GM21576 (cell line): ENCODE measurements around the gene MLN.

Experiments used
- ATAC-seq: cut with Tn5 transposase; IDR thresholded peaks from one replicate; pipeline ENCODE4 v1.9.1; 2021; ENCODE audit warnings: mild to moderate bottlenecking, moderate library complexity; ENCODE audit not compliant: unreplicated experiment

The MLN gene

GRCh38 chr6:33772902-33773472, 30.8 kb downstream of the MLN start:
- no peak for ATAC-seq

GRCh38 chr6:33772082-33772830, 31.5 kb downstream of the MLN start:
- ATAC-seq, result no peak

GRCh38 chr6:33771146-33772081, 32.4 kb downstream of the MLN start:
- no peak for ATAC-seq

- no peak for ATAC-seq
These were observed 33.0 kb downstream of the MLN start for GRCh38 chr6:33770833-33771145.

- ATAC-seq, result no peak
These were observed 33.5 kb downstream of the MLN start for GRCh38 chr6:33770124-33770832.

- no peak for ATAC-seq
These were observed 34.5 kb downstream of the MLN start for GRCh38 chr6:33769248-33769821.

- ATAC-seq, result no peak
These were observed 35.1 kb downstream of the MLN start for GRCh38 chr6:33768644-33769120.

- no peak for ATAC-seq
These were observed 36.6 kb downstream of the MLN start for GRCh38 chr6:33766921-33767907.

- ATAC-seq, result no peak
These were observed 38.4 kb downstream of the MLN start for GRCh38 chr6:33765368-33765767.

GRCh38 chr6:33764036-33764435, 39.8 kb downstream of the MLN start:
- ATAC-seq, result no peak

- no peak for ATAC-seq
These were observed 40.3 kb downstream of the MLN start for GRCh38 chr6:33763483-33763882.

GRCh38 chr6:33762713-33763112, 41.1 kb downstream of the MLN start:
- ATAC-seq, result no peak

GRCh38 chr6:33761922-33762629, 41.7 kb downstream of the MLN start:
- no peak for ATAC-seq

GRCh38 chr6:33761581-33761921, 42.3 kb downstream of the MLN start:
- no peak for ATAC-seq

GRCh38 chr6:33759887-33760629, 43.7 kb downstream of the MLN start:
- no peak for ATAC-seq

- ATAC-seq, result no peak
These were observed 45.0 kb downstream of the MLN start for GRCh38 chr6:33758815-33759216.

- no peak for ATAC-seq
These were observed 45.9 kb downstream of the MLN start for GRCh38 chr6:33757906-33758305.

GRCh38 chr6:33757113-33757512, 46.7 kb downstream of the MLN start:
- ATAC-seq, result no peak
